HCT116 (cell line): Measurements from ENCODE around the gene ATG16L1. TPM values are rescaled to one million over a fixed set of nuclear protein-coding genes. Genes with fewer than 3 reads are reported as not detected.

Source experiments
- ATAC-seq: fragments of 200-7000 bp; cut with Tn5 transposase; 2 replicates; pipeline ENCODE4 v1.9.1; 2020; ENCODE audit warnings: mild to moderate bottlenecking, moderate library complexity
- BruUV-seq: library from RNA; stranded (reverse); fragments of 400-500 nt; replicated peaks from 2 replicates; lab custom pipeline; 2021; lab: Mats Ljungman, UMichigan
- CTCF ChIA-PET: fragments of 300-600 bp; sonication (Branson Sonifier 250); formaldehyde crosslinking; loops from one replicate; lab custom pipeline; 2021; ENCODE audit warnings: antibody characterized with exemption; lab: Charles Lee
- POLR2A ChIA-PET: fragments of 300-600, 350-600 bp; sonication (Branson Sonifier 250); formaldehyde crosslinking; loops from one replicate; lab custom pipeline; 2021; ENCODE audit warnings: antibody characterized with exemption; lab: Charles Lee
- RAD21 ChIA-PET, 2 experiments: fragments of 300-600 bp; sonication (Branson Sonifier 250); formaldehyde crosslinking; loops; one replicate each; lab custom pipeline; 2023; ENCODE audit warnings: low total read pairs in 2 of 2; ENCODE audit not compliant: uncharacterized antibody in 2 of 2, unreplicated experiment in 2 of 2, low non-redundant PET in 1 of 2; lab: Charles Lee
- DNase-seq: peaks from one replicate; pipeline ENCODE4 v3.0.0-alpha.2; 2010; ENCODE audit warnings: low read depth, low spot score
- H2AFZ ChIP-seq: fragments of 200-600 bp; shearing (Covaris generic), sonication (generic); 2 replicates; pipeline ENCODE4 v1.6.1; 2017; ENCODE audit warnings: low read depth, mixed run types, mixed read lengths, antibody characterized with exemption, low read length; ENCODE audit not compliant: poor library complexity, severe bottlenecking
- H3K27ac ChIP-seq: 2 replicates; pipeline ENCODE4 v1.5.1; 2012; ENCODE audit warnings: low read depth, low read length
- H3K27me3 ChIP-seq: fragments of 200-600 bp; sonication (generic); 2 replicates; pipeline ENCODE4 v1.6.1; 2016; ENCODE audit warnings: mixed run types, low read length, mixed read lengths; ENCODE audit not compliant: insufficient read depth
- H3K36me3 ChIP-seq, 2 experiments: fragments of 200-500 bp in 1 of 2; fragments of 200-600 bp in 1 of 2; sonication (Bioruptor generic) in 1 of 2; sonication (generic) in 1 of 2; 2 replicates each; pipeline versions ENCODE4 v1.5.1 to v1.6.1; 2014 to 2016; ENCODE audit warnings: low read length in 2 of 2, inconsistent platforms in 1 of 2, mixed read lengths in 1 of 2, mixed run types in 1 of 2; ENCODE audit not compliant: insufficient read depth in 2 of 2, control insufficient read depth in 1 of 2
- H3K4me1 ChIP-seq, 2 experiments: fragments of 200-600 bp in 1 of 2; sonication (generic) in 1 of 2; 2 replicates each; pipeline versions ENCODE4 v1.5.1 to v1.6.1; 2012 to 2017; ENCODE audit warnings: low read length in 2 of 2, inconsistent platforms in 1 of 2, mild to moderate bottlenecking in 1 of 2, mixed read lengths in 1 of 2, mixed run types in 1 of 2, moderate library complexity in 1 of 2; ENCODE audit not compliant: insufficient read depth in 2 of 2, control insufficient read depth in 1 of 2
- H3K4me2 ChIP-seq: fragments of 200-600 bp; sonication (generic); 2 replicates; pipeline ENCODE4 v1.6.1; 2017; ENCODE audit warnings: mixed run types, low read length, mixed read lengths
- H3K4me3 ChIP-seq, 2 experiments: fragments of 200-600 bp in 1 of 2; sonication (generic) in 1 of 2; replicated peaks in 1 of 2; 2 replicates each; pipeline ENCODE4 v1.5.1; 2011 to 2016; ENCODE audit warnings: low read length in 2 of 2, control low read depth in 1 of 2, low read depth in 1 of 2, mild to moderate bottlenecking in 1 of 2, mixed read lengths in 1 of 2, mixed run types in 1 of 2
- H3K79me2 ChIP-seq: fragments of 200-600 bp; sonication (generic); 2 replicates; pipeline ENCODE4 v1.6.1; 2017; ENCODE audit warnings: mild to moderate bottlenecking, mixed run types, low read length, moderate library complexity, mixed read lengths; ENCODE audit not compliant: insufficient read depth
- H3K9ac ChIP-seq: fragments of 200-600 bp; sonication (generic); 2 replicates; pipeline ENCODE4 v1.6.1; 2016; ENCODE audit warnings: low read length, mixed read lengths
- H3K9me2 ChIP-seq: fragments of 200-600 bp; sonication (generic), shearing (Covaris generic); 2 replicates; pipeline ENCODE4 v1.6.1; 2017; ENCODE audit warnings: mixed run types, mild to moderate bottlenecking, moderate library complexity; ENCODE audit not compliant: insufficient read depth
- H3K9me3 ChIP-seq, 2 experiments: fragments of 200-500 bp in 1 of 2; fragments of 200-600 bp in 1 of 2; sonication (Bioruptor generic) in 1 of 2; sonication (generic) in 1 of 2; 2 replicates each; pipeline ENCODE4 v1.6.1; 2014 to 2017; ENCODE audit warnings: low read length in 2 of 2, mixed read lengths in 2 of 2, inconsistent platforms in 1 of 2, low read depth in 1 of 2, mild to moderate bottlenecking in 1 of 2, mixed run types in 1 of 2, moderate library complexity in 1 of 2; ENCODE audit not compliant: control insufficient read depth in 1 of 2, insufficient read depth in 1 of 2
- H4K20me1 ChIP-seq: fragments of 200-600 bp; sonication (generic), shearing (Covaris generic); 2 replicates; pipeline ENCODE4 v1.6.1; 2017; ENCODE audit warnings: mixed run types, mild to moderate bottlenecking, moderate library complexity; ENCODE audit not compliant: insufficient read depth
- CBX3 ChIP-seq: IDR thresholded peaks from 2 replicates; pipeline ENCODE4 v1.6.1; 2012; ENCODE audit warnings: low read depth
- ELF1 ChIP-seq: IDR thresholded peaks from 2 replicates; pipeline ENCODE4 v1.6.1; 2012; ENCODE audit warnings: low read depth, borderline replicate concordance
- FOSL1 ChIP-seq: IDR thresholded peaks from 2 replicates; pipeline ENCODE4 v1.6.1; 2012; ENCODE audit warnings: low read depth
- JUND ChIP-seq: IDR thresholded peaks from 2 replicates; pipeline ENCODE4 v1.6.1; 2012
- POLR2AphosphoS5 ChIP-seq: IDR thresholded peaks from 2 replicates; pipeline ENCODE4 v1.6.1; 2011; ENCODE audit warnings: mild to moderate bottlenecking, low read depth, low read length, moderate library complexity
- RAD21 ChIP-seq: IDR thresholded peaks from 2 replicates; pipeline ENCODE4 v1.6.1; 2012; ENCODE audit warnings: low read depth, mild to moderate bottlenecking
- SRF ChIP-seq: IDR thresholded peaks from 2 replicates; pipeline ENCODE4 v1.6.1; 2012; ENCODE audit warnings: low read depth
- ZNF274 ChIP-seq: fragments of 200-500 bp; sonication (Bioruptor generic); IDR thresholded peaks from 2 replicates; pipeline ENCODE4 v1.6.1; 2014; ENCODE audit warnings: mild to moderate bottlenecking, low read depth, low read length, inconsistent platforms
- intact Hi-C: fragments of 100-400 bp; cut with micrococcal nuclease; formaldehyde crosslinking; loops from 2 replicates; pipeline ENCODE4 v1.10.0; 2022
- total RNA-seq: library from RNA; stranded (reverse); gene quantifications from one replicate; pipeline ENCODE4 v1.2.1, GENCODE V29; 2021; ENCODE audit not compliant: unreplicated experiment
- TF ChIP-seq, protein P1 (sequence below): IDR thresholded peaks from 2 replicates; pipeline ENCODE4 v1.6.1; 2011; ENCODE audit warnings: mild to moderate bottlenecking, low read length, moderate library complexity; ENCODE audit not compliant: insufficient replicate concordance; ENCODE audit errors: extremely low read depth
- TF ChIP-seq, protein P2 (sequence below), 3 experiments: fragments of 200-600 bp in 1 of 3; sonication (generic) in 1 of 3; IDR thresholded peaks in 2 of 3; conservative IDR thresholded peaks in 1 of 3; 2 replicates each; pipeline ENCODE4 v1.5.1; 2012 to 2017; ENCODE audit warnings: low read depth in 2 of 3, low read length in 2 of 3, antibody characterized with exemption in 1 of 3, borderline replicate concordance in 1 of 3, control low read depth in 1 of 3, mild to moderate bottlenecking in 1 of 3, mixed read lengths in 1 of 3, mixed run types in 1 of 3, moderate library complexity in 1 of 3; ENCODE audit not compliant: insufficient read depth in 1 of 3
- TF ChIP-seq, protein P3 (sequence below): IDR thresholded peaks from 2 replicates; pipeline ENCODE4 v1.6.1; 2012; ENCODE audit warnings: low read depth

The ATG16L1 gene
- total RNA-seq, 1 experiment from 2014 or later, result 43.4 TPM

DNA sequence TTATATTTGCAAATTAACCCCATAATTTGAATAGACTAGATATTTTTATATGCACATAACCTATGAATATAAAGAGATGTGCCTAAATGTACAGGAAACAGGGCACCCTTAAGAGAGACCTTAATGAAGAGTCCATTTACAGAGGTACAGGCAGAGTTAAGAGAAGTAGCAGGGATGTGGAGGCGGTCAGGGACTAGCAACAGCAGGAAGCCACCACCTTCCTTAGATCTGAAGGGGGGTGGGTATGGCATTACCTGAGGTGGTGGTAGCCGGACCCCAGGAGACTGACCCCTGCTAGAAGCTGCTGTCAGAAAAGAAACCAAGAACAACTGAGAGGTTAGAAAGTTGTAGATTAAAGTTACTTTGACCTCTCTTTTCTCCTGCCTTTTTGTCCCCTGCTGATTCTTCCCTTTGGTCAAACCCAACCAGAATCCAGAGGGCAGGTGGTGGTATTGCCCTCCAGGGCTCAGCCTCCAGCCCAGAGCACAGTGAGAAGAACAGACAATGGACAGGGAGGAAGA is 24.9 kb upstream of the ATG16L1 start:
- Histone ChIP-seq H3K4me2 (no peak overlapping the region), H3K4me3 (no peak overlapping the region), H4K20me1 (no peaks in the 10 kb centered on the region), H3K9ac (no peak overlapping the region), H3K36me3 (no peaks in the 10 kb centered on the region), H3K27me3 (no peaks in the 10 kb centered on the region), H2AFZ (no peak overlapping the region), H3K9me3 (no peaks in the 10 kb centered on the region; a peak in 1 of 4 replicates), H3K9me2 (no peaks in the 10 kb centered on the region), H3K4me1 (no peaks in the 10 kb centered on the region; a peak in 1 of 4 replicates), H3K79me2 (no peaks in the 10 kb centered on the region), H3K27ac (no peak overlapping the region)
- ATAC-seq (no peak), DNase-seq (no peak)
- CTCF ChIA-PET, result no interaction called here
- POLR2A ChIA-PET, result no interaction called here
- RAD21 ChIA-PET, result no interaction called here
- BruUV-seq, result no TSS peak
- intact Hi-C loops, result no loop called here
- no peak for TF ChIP-seq FOSL1
- no peak for TF ChIP-seq CBX3

DNA sequence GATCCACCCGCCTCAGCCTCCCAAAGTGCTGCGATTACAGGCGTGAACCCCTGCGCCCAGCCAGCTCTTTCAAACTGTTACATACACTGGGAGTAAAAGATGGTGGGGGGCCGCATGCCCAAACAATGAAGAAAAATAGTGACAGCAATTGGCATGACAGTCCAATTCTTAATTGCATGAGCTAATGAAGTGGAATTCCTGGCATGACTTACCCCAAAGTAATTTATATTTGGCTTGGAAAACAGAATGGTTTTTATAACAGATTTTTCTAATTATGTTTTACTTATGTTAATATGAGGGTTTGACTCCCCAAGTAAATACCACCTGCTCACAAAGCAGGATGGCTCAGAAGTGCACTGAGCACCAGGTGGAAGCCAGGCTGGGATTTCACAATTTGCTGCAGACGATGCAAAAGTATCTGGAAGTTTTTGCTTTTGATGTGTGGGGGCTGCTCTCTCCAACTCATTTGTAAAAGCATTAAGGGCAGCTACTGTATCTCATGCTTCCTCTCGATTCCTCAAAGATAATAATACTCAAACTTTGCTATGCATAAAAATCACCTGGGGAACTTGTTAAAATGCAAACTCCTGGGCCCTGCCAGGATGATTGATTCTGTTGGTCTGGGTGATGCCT is 24.0 kb upstream of the ATG16L1 start:
- Histone ChIP-seq H3K4me2 (no peak overlapping the region), H3K9me3 (no peaks in the 10 kb centered on the region; a peak in 1 of 4 replicates), H3K79me2 (no peaks in the 10 kb centered on the region), H3K9ac (no peak overlapping the region), H2AFZ (no peak overlapping the region), H3K4me1 (no peaks in the 10 kb centered on the region; a peak in 1 of 4 replicates), H3K27me3 (no peaks in the 10 kb centered on the region), H3K9me2 (no peaks in the 10 kb centered on the region), H4K20me1 (no peaks in the 10 kb centered on the region), H3K36me3 (no peaks in the 10 kb centered on the region), H3K27ac (no peak overlapping the region), H3K4me3 (no peak overlapping the region)
- intact Hi-C loops, result no loop called here
- no peak for DNase-seq
- ChIA-PET RAD21 (no interaction called here), POLR2A (no interaction called here), CTCF (no interaction called here)
- no TSS peak for BruUV-seq
- ATAC-seq, result no peak
- TF ChIP-seq SRF, result no peak
- TF ChIP-seq ZNF274, result no peak
- no peak for TF ChIP-seq JUND
- TF ChIP-seq, protein P1, sequence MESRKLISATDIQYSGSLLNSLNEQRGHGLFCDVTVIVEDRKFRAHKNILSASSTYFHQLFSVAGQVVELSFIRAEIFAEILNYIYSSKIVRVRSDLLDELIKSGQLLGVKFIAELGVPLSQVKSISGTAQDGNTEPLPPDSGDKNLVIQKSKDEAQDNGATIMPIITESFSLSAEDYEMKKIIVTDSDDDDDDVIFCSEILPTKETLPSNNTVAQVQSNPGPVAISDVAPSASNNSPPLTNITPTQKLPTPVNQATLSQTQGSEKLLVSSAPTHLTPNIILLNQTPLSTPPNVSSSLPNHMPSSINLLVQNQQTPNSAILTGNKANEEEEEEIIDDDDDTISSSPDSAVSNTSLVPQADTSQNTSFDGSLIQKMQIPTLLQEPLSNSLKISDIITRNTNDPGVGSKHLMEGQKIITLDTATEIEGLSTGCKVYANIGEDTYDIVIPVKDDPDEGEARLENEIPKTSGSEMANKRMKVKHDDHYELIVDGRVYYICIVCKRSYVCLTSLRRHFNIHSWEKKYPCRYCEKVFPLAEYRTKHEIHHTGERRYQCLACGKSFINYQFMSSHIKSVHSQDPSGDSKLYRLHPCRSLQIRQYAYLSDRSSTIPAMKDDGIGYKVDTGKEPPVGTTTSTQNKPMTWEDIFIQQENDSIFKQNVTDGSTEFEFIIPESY, result no peak
- TF ChIP-seq ELF1, result no peak
- TF ChIP-seq POLR2AphosphoS5, result no peak
- TF ChIP-seq, protein P2, sequence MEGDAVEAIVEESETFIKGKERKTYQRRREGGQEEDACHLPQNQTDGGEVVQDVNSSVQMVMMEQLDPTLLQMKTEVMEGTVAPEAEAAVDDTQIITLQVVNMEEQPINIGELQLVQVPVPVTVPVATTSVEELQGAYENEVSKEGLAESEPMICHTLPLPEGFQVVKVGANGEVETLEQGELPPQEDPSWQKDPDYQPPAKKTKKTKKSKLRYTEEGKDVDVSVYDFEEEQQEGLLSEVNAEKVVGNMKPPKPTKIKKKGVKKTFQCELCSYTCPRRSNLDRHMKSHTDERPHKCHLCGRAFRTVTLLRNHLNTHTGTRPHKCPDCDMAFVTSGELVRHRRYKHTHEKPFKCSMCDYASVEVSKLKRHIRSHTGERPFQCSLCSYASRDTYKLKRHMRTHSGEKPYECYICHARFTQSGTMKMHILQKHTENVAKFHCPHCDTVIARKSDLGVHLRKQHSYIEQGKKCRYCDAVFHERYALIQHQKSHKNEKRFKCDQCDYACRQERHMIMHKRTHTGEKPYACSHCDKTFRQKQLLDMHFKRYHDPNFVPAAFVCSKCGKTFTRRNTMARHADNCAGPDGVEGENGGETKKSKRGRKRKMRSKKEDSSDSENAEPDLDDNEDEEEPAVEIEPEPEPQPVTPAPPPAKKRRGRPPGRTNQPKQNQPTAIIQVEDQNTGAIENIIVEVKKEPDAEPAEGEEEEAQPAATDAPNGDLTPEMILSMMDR (IDR thresholded peaks at IDR 0.05 in 2 of 3, conservative IDR thresholded peaks at IDR 0.05 in 1 of 3; ENCODE audit: borderline replicate concordance in 1 of 3, insufficient read depth in 1 of 3, low read depth in 2 of 3, low read length in 2 of 3), result no peak
- TF ChIP-seq, protein P3, sequence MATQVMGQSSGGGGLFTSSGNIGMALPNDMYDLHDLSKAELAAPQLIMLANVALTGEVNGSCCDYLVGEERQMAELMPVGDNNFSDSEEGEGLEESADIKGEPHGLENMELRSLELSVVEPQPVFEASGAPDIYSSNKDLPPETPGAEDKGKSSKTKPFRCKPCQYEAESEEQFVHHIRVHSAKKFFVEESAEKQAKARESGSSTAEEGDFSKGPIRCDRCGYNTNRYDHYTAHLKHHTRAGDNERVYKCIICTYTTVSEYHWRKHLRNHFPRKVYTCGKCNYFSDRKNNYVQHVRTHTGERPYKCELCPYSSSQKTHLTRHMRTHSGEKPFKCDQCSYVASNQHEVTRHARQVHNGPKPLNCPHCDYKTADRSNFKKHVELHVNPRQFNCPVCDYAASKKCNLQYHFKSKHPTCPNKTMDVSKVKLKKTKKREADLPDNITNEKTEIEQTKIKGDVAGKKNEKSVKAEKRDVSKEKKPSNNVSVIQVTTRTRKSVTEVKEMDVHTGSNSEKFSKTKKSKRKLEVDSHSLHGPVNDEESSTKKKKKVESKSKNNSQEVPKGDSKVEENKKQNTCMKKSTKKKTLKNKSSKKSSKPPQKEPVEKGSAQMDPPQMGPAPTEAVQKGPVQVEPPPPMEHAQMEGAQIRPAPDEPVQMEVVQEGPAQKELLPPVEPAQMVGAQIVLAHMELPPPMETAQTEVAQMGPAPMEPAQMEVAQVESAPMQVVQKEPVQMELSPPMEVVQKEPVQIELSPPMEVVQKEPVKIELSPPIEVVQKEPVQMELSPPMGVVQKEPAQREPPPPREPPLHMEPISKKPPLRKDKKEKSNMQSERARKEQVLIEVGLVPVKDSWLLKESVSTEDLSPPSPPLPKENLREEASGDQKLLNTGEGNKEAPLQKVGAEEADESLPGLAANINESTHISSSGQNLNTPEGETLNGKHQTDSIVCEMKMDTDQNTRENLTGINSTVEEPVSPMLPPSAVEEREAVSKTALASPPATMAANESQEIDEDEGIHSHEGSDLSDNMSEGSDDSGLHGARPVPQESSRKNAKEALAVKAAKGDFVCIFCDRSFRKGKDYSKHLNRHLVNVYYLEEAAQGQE, result no peak
- TF ChIP-seq RAD21, result no peak
- no peak for TF ChIP-seq FOSL1
